GM18498 (cell line): Measurements from ENCODE around the gene WWOX.

Experiments
- ATAC-seq: cut with Tn5 transposase; IDR thresholded peaks from one replicate; pipeline ENCODE4 v1.9.1; 2021; ENCODE audit warnings: mild to moderate bottlenecking, moderate library complexity; ENCODE audit not compliant: unreplicated experiment

The WWOX gene

DNA sequence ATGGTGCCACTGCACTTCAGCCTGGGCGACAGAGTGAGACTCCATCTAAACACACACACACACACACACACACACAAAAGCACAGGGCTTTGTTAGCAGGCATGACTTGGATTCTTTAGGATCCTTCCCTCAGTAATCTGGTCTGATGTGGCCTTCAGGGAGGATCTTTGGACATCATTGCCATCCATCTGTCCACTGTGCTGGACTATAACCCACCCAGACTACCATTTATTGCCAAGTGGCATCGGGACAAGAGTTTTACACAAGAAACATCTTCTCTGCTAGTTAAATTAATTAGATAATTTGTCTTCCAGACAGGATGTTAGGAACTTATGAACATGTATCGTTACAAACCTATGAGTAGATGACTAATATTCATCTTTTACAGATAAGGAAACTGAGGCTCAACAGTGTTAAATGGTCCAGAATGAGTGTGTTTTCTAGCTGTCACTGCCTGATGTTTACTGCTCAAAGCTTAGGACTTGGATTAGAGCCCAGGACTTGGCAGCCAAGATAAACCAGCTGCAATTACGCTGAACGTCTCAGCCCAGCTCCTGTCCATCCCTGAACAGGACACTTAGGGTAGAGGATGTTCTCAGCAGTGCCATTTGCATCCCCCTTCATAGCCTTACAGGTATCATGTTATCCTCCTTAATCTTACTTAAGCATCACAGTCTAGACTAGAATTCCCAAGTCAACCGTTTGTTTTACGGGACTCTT lies 285.8 kb downstream of the WWOX start:
- no peak for ATAC-seq

DNA sequence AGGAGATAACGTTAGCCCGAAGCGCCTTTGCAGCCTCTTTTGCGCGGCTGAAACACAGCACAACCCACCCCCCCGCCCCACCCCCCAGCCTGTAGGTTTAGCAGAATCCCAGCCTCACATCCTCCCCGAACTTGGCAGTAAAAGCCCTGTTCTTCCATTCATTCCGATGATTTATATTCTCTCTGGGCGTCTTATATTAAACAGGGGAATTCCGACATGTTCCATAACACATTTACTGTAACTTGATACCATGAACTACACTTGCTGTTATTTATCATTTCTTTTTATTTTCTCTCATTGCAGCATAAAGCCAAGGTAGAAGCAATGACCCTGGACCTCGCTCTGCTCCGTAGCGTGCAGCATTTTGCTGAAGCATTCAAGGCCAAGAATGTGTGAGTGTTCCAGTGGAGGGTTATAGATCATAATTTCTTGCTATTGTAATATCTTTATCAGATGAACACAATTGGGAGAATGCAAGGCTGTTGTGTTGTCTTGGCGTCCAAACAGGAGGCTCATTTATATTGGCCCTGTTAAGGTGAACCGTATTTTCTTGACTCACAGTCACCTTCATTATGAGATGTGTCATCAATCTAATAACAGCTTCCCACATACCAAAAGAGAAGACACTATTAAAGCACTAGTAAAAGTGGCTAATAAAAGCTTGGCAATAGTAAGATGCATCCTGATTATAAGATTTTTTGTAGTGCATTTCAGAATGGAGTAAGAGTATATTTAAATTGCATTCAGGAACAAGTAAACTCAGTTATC lies 287.3 kb downstream of the WWOX start:
- ATAC-seq, result no peak

- ATAC-seq, result no peak
These were observed 289.6 kb downstream of the WWOX start for GRCh38 chr16:78389009-78389498.

GRCh38 chr16:78390092-78390491 lies 290.6 kb downstream of the WWOX start:
- no peak for ATAC-seq

- ATAC-seq, result no peak
These were observed 291.3 kb downstream of the WWOX start for GRCh38 chr16:78390508-78391324.

DNA sequence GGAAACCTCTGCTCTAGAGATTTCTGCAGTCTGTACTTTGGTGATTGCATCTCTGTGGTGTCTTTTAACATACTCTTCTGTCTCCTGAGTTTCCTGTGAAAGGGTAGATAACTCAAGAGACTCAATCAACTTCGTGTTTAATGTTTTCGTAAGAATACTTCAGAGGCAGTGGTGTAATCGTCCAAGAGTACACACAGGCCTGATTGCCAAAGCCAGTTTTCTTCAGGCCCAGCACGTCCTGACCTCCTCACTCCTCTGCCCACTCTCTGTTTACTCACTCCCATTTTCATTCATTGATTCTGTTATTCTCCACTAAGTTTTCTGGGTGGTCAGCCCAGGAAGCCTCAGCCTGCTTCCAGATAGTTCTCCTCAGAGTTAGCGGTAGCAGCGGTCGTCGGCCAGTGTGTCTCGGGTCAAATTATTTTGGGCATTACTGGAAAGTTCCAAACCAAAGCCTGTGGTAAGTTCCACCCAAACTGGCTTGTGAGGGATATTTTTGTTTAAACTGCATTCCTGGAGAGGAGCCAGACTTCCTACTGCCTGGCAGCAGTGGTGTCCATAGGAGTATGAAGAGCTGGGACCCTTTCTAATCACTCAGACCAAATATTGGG lies 293.2 kb downstream of the WWOX start:
- no peak for ATAC-seq

DNA sequence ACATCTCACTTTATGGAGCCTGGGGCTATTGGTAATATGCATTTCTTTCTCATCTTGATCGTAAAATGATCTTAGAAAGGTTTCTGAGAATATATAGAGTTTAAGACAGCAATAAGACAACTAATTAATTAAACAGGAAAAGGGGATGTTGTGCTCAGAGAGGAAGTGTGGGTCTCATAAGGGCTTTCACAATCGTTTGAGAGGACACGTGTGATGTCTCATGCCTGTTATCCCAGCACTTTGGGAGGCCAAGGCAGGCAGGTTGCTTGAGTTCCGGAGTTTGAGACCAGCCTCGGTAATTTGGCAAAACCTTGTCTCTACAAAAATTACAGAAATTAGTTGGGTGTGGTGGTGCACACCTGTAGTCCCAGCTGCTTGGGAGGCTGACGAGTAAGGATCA lies 295.6 kb downstream of the WWOX start:
- ATAC-seq, result no peak

- no peak for ATAC-seq
These were observed 296.6 kb downstream of the WWOX start for GRCh38 chr16:78396046-78396445.

- no peak for ATAC-seq
These were observed 297.2 kb downstream of the WWOX start for GRCh38 chr16:78396673-78397072.

- no peak for ATAC-seq
These were observed 299.9 kb downstream of the WWOX start for GRCh38 chr16:78399384-78399783.

GRCh38 chr16:78402833-78403232 lies 303.4 kb downstream of the WWOX start:
- no peak for ATAC-seq

DNA sequence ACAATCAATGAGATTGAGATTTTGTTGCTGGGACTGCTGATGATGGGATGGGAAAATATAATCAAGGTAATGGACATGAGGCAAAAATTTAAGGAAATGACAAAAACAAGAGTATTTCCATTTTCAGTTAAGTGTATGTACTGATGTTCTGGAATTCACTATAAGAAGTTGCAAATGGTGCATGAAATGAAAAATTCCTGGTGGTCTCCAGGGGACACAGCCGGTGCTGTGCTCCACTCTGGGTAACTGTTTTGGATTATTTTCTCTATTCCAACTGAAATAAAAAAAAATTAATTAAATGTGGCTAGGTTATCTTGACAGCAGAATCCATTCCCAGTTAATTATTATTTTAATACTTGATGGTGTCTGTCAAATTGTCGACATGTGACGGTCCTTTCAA lies 305.6 kb downstream of the WWOX start:
- ATAC-seq, result no peak

DNA sequence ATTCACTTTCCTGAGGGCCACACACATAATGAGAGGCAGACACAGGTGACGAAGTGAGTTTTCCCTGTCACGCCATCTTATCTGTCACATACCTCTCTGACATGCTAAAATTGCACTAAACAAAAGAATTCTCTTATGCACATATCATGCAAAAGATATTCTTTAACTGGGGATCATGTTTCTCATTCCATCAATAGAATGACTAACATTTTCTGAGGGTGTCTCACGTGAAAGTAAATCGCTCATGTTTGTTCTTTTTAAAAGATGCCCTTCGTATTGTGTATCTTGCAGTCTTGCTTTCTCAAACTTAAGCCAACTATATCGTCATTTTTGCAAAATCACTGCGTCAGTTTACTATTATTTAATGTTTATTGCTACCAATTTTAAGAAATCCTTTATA lies 306.4 kb downstream of the WWOX start:
- ATAC-seq, result no peak

GRCh38 chr16:78407191-78407590 lies 307.7 kb downstream of the WWOX start:
- no peak for ATAC-seq

DNA sequence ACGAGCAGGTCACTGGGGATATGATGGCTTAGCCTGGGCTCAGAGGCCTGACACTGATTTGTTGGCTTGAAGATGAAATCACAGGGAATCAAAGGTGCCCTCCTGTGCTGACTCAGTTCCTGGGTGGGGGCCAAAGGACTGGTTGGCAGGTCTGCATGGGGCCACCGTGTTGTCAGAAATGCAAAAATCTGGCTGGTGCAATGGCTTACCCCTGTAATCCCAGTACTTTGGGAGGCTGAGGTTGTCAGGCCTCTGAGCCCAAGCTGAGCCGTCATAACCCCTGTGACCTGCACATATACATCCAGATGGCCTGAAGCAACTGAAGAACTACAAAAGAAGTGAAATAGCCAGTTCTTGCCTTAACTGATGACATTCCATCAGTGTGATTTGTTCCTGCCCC lies 314.2 kb downstream of the WWOX start:
- no peak for ATAC-seq

- ATAC-seq, result no peak
These were observed 315.6 kb downstream of the WWOX start for GRCh38 chr16:78415013-78415412.

GRCh38 chr16:78415669-78416068 lies 316.2 kb downstream of the WWOX start:
- ATAC-seq, result no peak

- ATAC-seq, result no peak
These were observed 316.9 kb downstream of the WWOX start for GRCh38 chr16:78416400-78416799.

GRCh38 chr16:78421181-78421708 lies 321.8 kb downstream of the WWOX start:
- ATAC-seq, result no peak

DNA sequence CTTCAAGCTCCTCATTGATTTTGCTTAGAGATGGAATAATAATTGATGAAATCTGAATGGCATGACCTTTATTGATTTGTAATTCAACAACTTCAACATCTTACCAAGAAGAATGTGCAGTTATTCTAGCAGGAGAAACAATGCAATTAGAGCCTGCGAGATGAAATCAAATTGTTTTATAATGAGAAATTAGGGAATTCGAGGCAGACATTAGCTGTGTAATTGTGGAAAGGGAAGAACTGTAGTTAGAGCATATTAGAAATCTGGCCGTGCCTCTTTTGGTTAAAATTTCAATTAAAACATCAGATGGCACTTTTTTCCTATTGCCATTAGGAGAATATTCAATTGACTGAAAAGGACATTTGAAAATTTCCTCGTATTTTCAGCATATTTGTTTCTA lies 325.8 kb downstream of the WWOX start:
- no peak for ATAC-seq
